ENCODE results near the gene SPTBN1.

Gene SPTBN1

GRCh38 chr2:54534221-54534620, 78.1 kb downstream of the SPTBN1 start:
- no peak for DNase-seq

GRCh38 chr2:54534625-54535024, 78.5 kb downstream of the SPTBN1 start:
- no peak for DNase-seq

GRCh38 chr2:54535599-54536195, 79.6 kb downstream of the SPTBN1 start:
- no peak for DNase-seq

- DNase-seq: no peak
Observed at GRCh38 chr2:54536720-54537119, 80.6 kb downstream of the SPTBN1 start.

- no peak for DNase-seq
Observed at GRCh38 chr2:54538537-54538936, 82.4 kb downstream of the SPTBN1 start.

GRCh38 chr2:54539683-54540082, 83.6 kb downstream of the SPTBN1 start:
- DNase-seq: no peak

- DNase-seq: no peak
Observed at GRCh38 chr2:54540194-54540593, 84.1 kb downstream of the SPTBN1 start.

GRCh38 chr2:54541995-54542394, 85.9 kb downstream of the SPTBN1 start:
- no peak for DNase-seq

GRCh38 chr2:54543733-54544396, 87.7 kb downstream of the SPTBN1 start:
- DNase-seq: no peak

GRCh38 chr2:54545702-54546450, 89.7 kb downstream of the SPTBN1 start:
- no peak for DNase-seq

GRCh38 chr2:54546518-54546917, 90.4 kb downstream of the SPTBN1 start:
- DNase-seq: no peak

GRCh38 chr2:54546923-54547720, 91.0 kb downstream of the SPTBN1 start:
- DNase-seq: no peak

GRCh38 chr2:54549430-54549829, 93.3 kb downstream of the SPTBN1 start:
- DNase-seq: no peak

GRCh38 chr2:54549917-54550518, 93.9 kb downstream of the SPTBN1 start:
- no peak for DNase-seq

- DNase-seq: no peak
Observed at GRCh38 chr2:54550547-54550946, 94.4 kb downstream of the SPTBN1 start.

GRCh38 chr2:54551123-54551756, 95.1 kb downstream of the SPTBN1 start:
- DNase-seq: no peak

- DNase-seq: no peak
Observed at GRCh38 chr2:54553075-54553474, 96.9 kb downstream of the SPTBN1 start.

- DNase-seq: no peak
Observed at GRCh38 chr2:54553775-54554174, 97.6 kb downstream of the SPTBN1 start.

- no peak for DNase-seq
Observed at GRCh38 chr2:54555318-54555837, 99.3 kb downstream of the SPTBN1 start.

GRCh38 chr2:54556621-54557121, 100.5 kb downstream of the SPTBN1 start:
- DNase-seq: no peak

- no peak for DNase-seq
Observed at GRCh38 chr2:54557211-54557600, 101.1 kb downstream of the SPTBN1 start.

GRCh38 chr2:54557601-54558187, 101.6 kb downstream of the SPTBN1 start:
- peak; percentile 87 for DNase-seq

All from activated CD8-positive, alpha-beta memory T cell treated with anti-CD3 and anti-CD28 coated beads, Interleukin-2, amount 50 U/mL, for 48 hours (primary cell).